Activated gamma-delta T cell treated with anti-CD3 and anti-CD28 coated beads, Interleukin-2, amount 50 U/mL, for 16 hours (primary cell): Measurements from ENCODE around the gene SDK1.
"Not testable (repeated sequence)": the region's sequence is repeated elsewhere in the genome, so short reads cannot be mapped to it uniquely, and the experiment has no call there.

Experiments
- DNase-seq: peaks from one replicate; pipeline ENCODE4 v3.0.0-alpha.2; 2020; ENCODE audit warnings: low read depth

Gene SDK1

GRCh38 chr7:3957472-3958108 lies 656.5 kb downstream of the SDK1 start:
- no peak for DNase-seq

GRCh38 chr7:3958109-3958483 lies 657.0 kb downstream of the SDK1 start:
- DNase-seq = no peak

GRCh38 chr7:3959364-3959763 lies 658.3 kb downstream of the SDK1 start:
- no peak for DNase-seq

GRCh38 chr7:3960050-3960763 lies 659.2 kb downstream of the SDK1 start:
- no peak for DNase-seq

- no peak for DNase-seq
Observed at GRCh38 chr7:3960942-3961341, 659.9 kb downstream of the SDK1 start.

- DNase-seq = no peak
Observed at GRCh38 chr7:3961857-3962503, 660.9 kb downstream of the SDK1 start.

GRCh38 chr7:3963768-3964167 lies 662.7 kb downstream of the SDK1 start:
- DNase-seq = not testable (repeated sequence)

GRCh38 chr7:3964980-3965606 lies 664.0 kb downstream of the SDK1 start:
- no peak for DNase-seq

- DNase-seq = no peak
Observed at GRCh38 chr7:3965794-3966395, 664.8 kb downstream of the SDK1 start.

- no peak for DNase-seq
Observed at GRCh38 chr7:3968234-3968633, 667.2 kb downstream of the SDK1 start.

- DNase-seq = no peak
Observed at GRCh38 chr7:3969286-3969685, 668.2 kb downstream of the SDK1 start.

- DNase-seq = no peak
Observed at GRCh38 chr7:3971323-3971722, 670.3 kb downstream of the SDK1 start.

- no peak for DNase-seq
Observed at GRCh38 chr7:3973264-3973663, 672.2 kb downstream of the SDK1 start.

- DNase-seq = no peak
Observed at GRCh38 chr7:3974329-3974728, 673.3 kb downstream of the SDK1 start.

- DNase-seq = no peak
Observed at GRCh38 chr7:3975371-3975770, 674.3 kb downstream of the SDK1 start.

- no peak for DNase-seq
Observed at GRCh38 chr7:3977391-3977790, 676.3 kb downstream of the SDK1 start.

- no peak for DNase-seq
Observed at GRCh38 chr7:3978839-3979238, 677.8 kb downstream of the SDK1 start.

GRCh38 chr7:3979611-3980299 lies 678.7 kb downstream of the SDK1 start:
- no peak for DNase-seq

GRCh38 chr7:3980300-3980643 lies 679.2 kb downstream of the SDK1 start:
- DNase-seq = no peak

GRCh38 chr7:3981281-3981680 lies 680.2 kb downstream of the SDK1 start:
- no peak for DNase-seq

- DNase-seq = no peak
Observed at GRCh38 chr7:3984456-3984855, 683.4 kb downstream of the SDK1 start.

- DNase-seq = no peak
Observed at GRCh38 chr7:3986927-3987326, 685.9 kb downstream of the SDK1 start.
